ENCODE measurements around the gene RENBP.

The RENBP gene

GRCh38 chrX:153903238-153903980 is 41.0 kb downstream of the RENBP start:
- peaks cover 3 to 10% of the 10 kb centered on the region in 2 donors for H3K4me1 ChIP-seq (ENCODE audit: control insufficient read depth in 2 of 2, insufficient read depth in 1 of 2, low read depth in 1 of 2, low read length in 2 of 2)
- no peak overlapping the region for H4K91ac ChIP-seq (ENCODE audit: low read depth, low read length, poor library complexity)
- no peak overlapping the region for H2BK15ac ChIP-seq (ENCODE audit: low read length)
- no peak for DNase-seq (ENCODE audit: low spot score)
- no peaks in the 10 kb centered on the region for H3K9me3 ChIP-seq (replicated peaks in 1 of 2; ENCODE audit: control insufficient read depth in 2 of 2, insufficient read depth in 1 of 2, low read depth in 1 of 2, low read length in 2 of 2)
- H2BK120ac ChIP-seq (ENCODE audit: low read depth, low read length): no peak overlapping the region
- 100% methylated on average over 1 of the region's 18 CpGs; no CpG with 5 or more reads in 1 of the 2 donors for WGBS, 2 donors (ENCODE audit: extremely low coverage in 2 of 2, insufficient read length in 2 of 2, insufficient replicate concordance in 1 of 2)
- no peak overlapping the region for H3K23ac ChIP-seq (ENCODE audit: low read depth, low read length, poor library complexity)
- no peak overlapping the region for H3K27ac ChIP-seq (replicated peaks; ENCODE audit: low read length)
- H3K79me1 ChIP-seq (ENCODE audit: low read depth, low read length): no peaks in the 10 kb centered on the region
- H3K18ac ChIP-seq (ENCODE audit: low read length): no peak overlapping the region
- peaks cover 0 to 42% (median 0%) of the 10 kb centered on the region in 3 experiments for H3K27me3 ChIP-seq (ENCODE audit: control insufficient read depth in 3 of 3, insufficient read depth in 3 of 3, low read depth in 1 of 3, low read length in 3 of 3)
- no peak overlapping the region for H3K4me2 ChIP-seq (ENCODE audit: insufficient read depth, low read length, poor library complexity, severe bottlenecking)
- H3K4me3 ChIP-seq (ENCODE audit: low read length in 2 of 2): no peak overlapping the region
- no peak overlapping the region for H4K8ac ChIP-seq (ENCODE audit: low read depth, low read length)
- H2BK5ac ChIP-seq (ENCODE audit: low read length): peak overlapping the region; percentile 13
- peak overlapping the region; percentile 21 for H2AFZ ChIP-seq (ENCODE audit: low read length)
- H3K9ac ChIP-seq (ENCODE audit: low read depth, low read length, poor library complexity): peak overlapping the region; percentile 44
- H3K14ac ChIP-seq (ENCODE audit: low read length): no peak overlapping the region
- H3K4ac ChIP-seq (ENCODE audit: low read length): no peak overlapping the region
- no peaks in the 10 kb centered on the region for H3K36me3 ChIP-seq (replicated peaks in 1 of 2; ENCODE audit: control insufficient read depth in 2 of 2, insufficient read depth in 2 of 2, low read length in 2 of 2)
- no peak overlapping the region for H2AK5ac ChIP-seq (ENCODE audit: low read depth, low read length)
- no peak overlapping the region for H2BK12ac ChIP-seq (ENCODE audit: low read length)

GRCh38 chrX:153902385-153902784 is 42.1 kb downstream of the RENBP start:
- H3K4me2 ChIP-seq (ENCODE audit: insufficient read depth, low read length, poor library complexity, severe bottlenecking): no peak overlapping the region
- H2BK15ac ChIP-seq (ENCODE audit: low read length): no peak overlapping the region
- H2BK120ac ChIP-seq (ENCODE audit: low read depth, low read length): no peak overlapping the region
- no CpG with 5 or more reads among the region's 10 CpGs for WGBS, 2 donors (ENCODE audit: extremely low coverage in 2 of 2, insufficient read length in 2 of 2, insufficient replicate concordance in 1 of 2)
- H4K8ac ChIP-seq (ENCODE audit: low read depth, low read length): no peak overlapping the region
- no peak overlapping the region for H2BK5ac ChIP-seq (ENCODE audit: low read length)
- H3K18ac ChIP-seq (ENCODE audit: low read length): no peak overlapping the region
- H3K4me1 ChIP-seq (ENCODE audit: control insufficient read depth in 2 of 2, insufficient read depth in 1 of 2, low read depth in 1 of 2, low read length in 2 of 2): peaks cover 3 to 10% of the 10 kb centered on the region in 2 donors
- no peak overlapping the region for H2AFZ ChIP-seq (ENCODE audit: low read length)
- no peaks in the 10 kb centered on the region for H3K79me1 ChIP-seq (ENCODE audit: low read depth, low read length)
- H3K9me3 ChIP-seq (replicated peaks in 1 of 2; ENCODE audit: control insufficient read depth in 2 of 2, insufficient read depth in 1 of 2, low read depth in 1 of 2, low read length in 2 of 2): no peaks in the 10 kb centered on the region
- no peak overlapping the region for H3K4me3 ChIP-seq (ENCODE audit: low read length in 2 of 2)
- no peak overlapping the region for H3K14ac ChIP-seq (ENCODE audit: low read length)
- peaks cover 0 to 48% (median 0%) of the 10 kb centered on the region in 3 experiments for H3K27me3 ChIP-seq (ENCODE audit: control insufficient read depth in 3 of 3, insufficient read depth in 3 of 3, low read depth in 1 of 3, low read length in 3 of 3)
- no peak overlapping the region for H3K23ac ChIP-seq (ENCODE audit: low read depth, low read length, poor library complexity)
- peak overlapping the region; percentile 16 for H2BK12ac ChIP-seq (ENCODE audit: low read length)
- no peak overlapping the region for H3K27ac ChIP-seq (replicated peaks; ENCODE audit: low read length)
- no peak overlapping the region for H4K91ac ChIP-seq (ENCODE audit: low read depth, low read length, poor library complexity)
- H3K4ac ChIP-seq (ENCODE audit: low read length): no peak overlapping the region
- H3K9ac ChIP-seq (ENCODE audit: low read depth, low read length, poor library complexity): no peak overlapping the region
- DNase-seq (ENCODE audit: low spot score): no peak
- H3K36me3 ChIP-seq (replicated peaks in 1 of 2; ENCODE audit: control insufficient read depth in 2 of 2, insufficient read depth in 2 of 2, low read length in 2 of 2): no peaks in the 10 kb centered on the region
- peak overlapping the region; percentile 21 for H2AK5ac ChIP-seq (ENCODE audit: low read depth, low read length)

- Histone ChIP-seq H4K8ac (ENCODE audit: low read depth, low read length) (no peak overlapping the region), H3K18ac (ENCODE audit: low read length) (no peak overlapping the region), H4K91ac (ENCODE audit: low read depth, low read length, poor library complexity) (no peak overlapping the region), H3K9me3 (replicated peaks in 1 of 2; ENCODE audit: control insufficient read depth in 2 of 2, insufficient read depth in 1 of 2, low read depth in 1 of 2, low read length in 2 of 2) (no peaks in the 10 kb centered on the region), H3K23ac (ENCODE audit: low read depth, low read length, poor library complexity) (no peak overlapping the region), H2BK120ac (ENCODE audit: low read depth, low read length) (no peak overlapping the region), H3K9ac (ENCODE audit: low read depth, low read length, poor library complexity) (no peak overlapping the region), H3K27ac (replicated peaks; ENCODE audit: low read length) (no peak overlapping the region), H3K14ac (ENCODE audit: low read length) (no peak overlapping the region), H3K4me2 (ENCODE audit: insufficient read depth, low read length, poor library complexity, severe bottlenecking) (no peak overlapping the region), H2AFZ (ENCODE audit: low read length) (peak overlapping the region; percentile 44), H2BK15ac (ENCODE audit: low read length) (no peak overlapping the region), H2BK5ac (ENCODE audit: low read length) (no peak overlapping the region), H3K4me3 (ENCODE audit: low read length in 2 of 2) (no peak overlapping the region), H3K4me1 (ENCODE audit: control insufficient read depth in 2 of 2, insufficient read depth in 1 of 2, low read depth in 1 of 2, low read length in 2 of 2) (peaks cover 3 to 10% of the 10 kb centered on the region in 2 donors), H3K79me1 (ENCODE audit: low read depth, low read length) (no peaks in the 10 kb centered on the region), H2BK12ac (ENCODE audit: low read length) (no peak overlapping the region), H3K36me3 (replicated peaks in 1 of 2; ENCODE audit: control insufficient read depth in 2 of 2, insufficient read depth in 2 of 2, low read length in 2 of 2) (no peaks in the 10 kb centered on the region), H3K4ac (ENCODE audit: low read length) (no peak overlapping the region), H3K27me3 (ENCODE audit: control insufficient read depth in 3 of 3, insufficient read depth in 3 of 3, low read depth in 1 of 3, low read length in 3 of 3) (peaks cover 0 to 46% (median 0%) of the 10 kb centered on the region in 3 experiments), H2AK5ac (ENCODE audit: low read depth, low read length) (no peak overlapping the region)
- DNase-seq (ENCODE audit: low spot score): no peak
- WGBS, 2 donors (ENCODE audit: extremely low coverage in 2 of 2, insufficient read length in 2 of 2, insufficient replicate concordance in 1 of 2): no CpG with 5 or more reads among the region's 8 CpGs
Measured at GRCh38 chrX:153901753-153902140, 42.7 kb downstream of the RENBP start.

- no peak overlapping the region for H2BK120ac ChIP-seq (ENCODE audit: low read depth, low read length)
- no peaks in the 10 kb centered on the region for H3K9me3 ChIP-seq (replicated peaks in 1 of 2; ENCODE audit: control insufficient read depth in 2 of 2, insufficient read depth in 1 of 2, low read depth in 1 of 2, low read length in 2 of 2)
- 100% methylated on average over 2 of the region's 26 CpGs; no CpG with 5 or more reads in 1 of the 2 donors for WGBS, 2 donors (ENCODE audit: extremely low coverage in 2 of 2, insufficient read length in 2 of 2, insufficient replicate concordance in 1 of 2)
- no peak overlapping the region for H2AK5ac ChIP-seq (ENCODE audit: low read depth, low read length)
- H3K18ac ChIP-seq (ENCODE audit: low read length): no peak overlapping the region
- H3K4me3 ChIP-seq (ENCODE audit: low read length in 2 of 2): peak overlapping the region in 1 of 2 donors; percentile 34
- no peak overlapping the region for H4K91ac ChIP-seq (ENCODE audit: low read depth, low read length, poor library complexity)
- peak overlapping the region; percentile 65 for H4K8ac ChIP-seq (ENCODE audit: low read depth, low read length)
- no peak overlapping the region for H3K9ac ChIP-seq (ENCODE audit: low read depth, low read length, poor library complexity)
- no peak overlapping the region for H3K27ac ChIP-seq (replicated peaks; ENCODE audit: low read length)
- no peak overlapping the region for H3K23ac ChIP-seq (ENCODE audit: low read depth, low read length, poor library complexity)
- DNase-seq (ENCODE audit: low spot score): no peak
- H3K4me1 ChIP-seq (ENCODE audit: control insufficient read depth in 2 of 2, insufficient read depth in 1 of 2, low read depth in 1 of 2, low read length in 2 of 2): peaks cover 3 to 10% of the 10 kb centered on the region in 2 donors
- no peaks in the 10 kb centered on the region for H3K36me3 ChIP-seq (replicated peaks in 1 of 2; ENCODE audit: control insufficient read depth in 2 of 2, insufficient read depth in 2 of 2, low read length in 2 of 2)
- no peak overlapping the region for H3K14ac ChIP-seq (ENCODE audit: low read length)
- peaks cover 0 to 44% (median 0%) of the 10 kb centered on the region in 3 experiments for H3K27me3 ChIP-seq (ENCODE audit: control insufficient read depth in 3 of 3, insufficient read depth in 3 of 3, low read depth in 1 of 3, low read length in 3 of 3)
- H2AFZ ChIP-seq (ENCODE audit: low read length): peak overlapping the region; percentile 70
- H3K79me1 ChIP-seq (ENCODE audit: low read depth, low read length): no peaks in the 10 kb centered on the region
- no peak overlapping the region for H2BK5ac ChIP-seq (ENCODE audit: low read length)
- no peak overlapping the region for H3K4ac ChIP-seq (ENCODE audit: low read length)
- no peak overlapping the region for H2BK15ac ChIP-seq (ENCODE audit: low read length)
- H3K4me2 ChIP-seq (ENCODE audit: insufficient read depth, low read length, poor library complexity, severe bottlenecking): peak overlapping the region; percentile 2
- H2BK12ac ChIP-seq (ENCODE audit: low read length): no peak overlapping the region
Measured at GRCh38 chrX:153900831-153901752, 43.4 kb downstream of the RENBP start.

Data from neuronal stem cell (in vitro differentiated cells).